NT2/D1 (cell line): ENCODE results near the gene TMEM94.
"Not testable (repeated sequence)": the region's sequence is repeated elsewhere in the genome, so short reads cannot be mapped to it uniquely, and the experiment has no call there.

Experiments
- DNase-seq: peaks from one replicate; pipeline ENCODE4 v3.0.0-alpha.2; 2011; ENCODE audit warnings: low read depth, low spot score
- H3K27me3 ChIP-seq: 2 replicates; pipeline ENCODE4 v1.6.0; 2011; ENCODE audit warnings: mild to moderate bottlenecking; ENCODE audit not compliant: insufficient read length, insufficient read depth
- H3K36me3 ChIP-seq: 2 replicates; pipeline ENCODE4 v1.6.1; 2011; ENCODE audit warnings: mild to moderate bottlenecking, low read length, mixed read lengths; ENCODE audit not compliant: insufficient read depth, insufficient read length
- H3K4me1 ChIP-seq: 2 replicates; pipeline ENCODE4 v1.5.1; 2011; ENCODE audit not compliant: insufficient read depth, insufficient read length
- H3K4me3 ChIP-seq: 2 replicates; pipeline ENCODE4 v1.5.1; 2011; ENCODE audit warnings: low read depth; ENCODE audit not compliant: insufficient read length
- H3K9ac ChIP-seq: 2 replicates; pipeline ENCODE4 v1.6.0; 2011; ENCODE audit warnings: low read depth; ENCODE audit not compliant: insufficient read length
- H3K9me3 ChIP-seq: 2 replicates; pipeline ENCODE4 v1.5.1; 2011; ENCODE audit warnings: mild to moderate bottlenecking, low read length; ENCODE audit not compliant: insufficient read depth
- SUZ12 ChIP-seq: IDR thresholded peaks from 2 replicates; pipeline ENCODE4 v1.6.1; 2011; ENCODE audit not compliant: insufficient read length, insufficient read depth; ENCODE audit errors: extremely low read depth
- YY1 ChIP-seq: IDR thresholded peaks from 2 replicates; pipeline ENCODE4 v1.6.1; 2011; ENCODE audit not compliant: insufficient read length, insufficient read depth
- ZNF274 ChIP-seq: IDR thresholded peaks from 2 replicates; pipeline ENCODE4 v1.6.1; 2011; ENCODE audit warnings: mild to moderate bottlenecking, low read depth, low read length

Gene TMEM94

GRCh38 chr17:75439287-75439686 is 17.1 kb upstream of the TMEM94 start:
- Histone ChIP-seq H3K4me3 (no peak overlapping the region), H3K36me3 (no peaks in the 10 kb centered on the region), H3K27me3 (no peaks in the 10 kb centered on the region), H3K9ac (no peak overlapping the region), H3K9me3 (no peaks in the 10 kb centered on the region), H3K4me1 (no peaks in the 10 kb centered on the region)
- DNase-seq: no peak
- TF ChIP-seq ZNF274 (no peak), SUZ12 (no peak), YY1 (no peak)

- H3K36me3 ChIP-seq: no peaks in the 10 kb centered on the region
- no peak for DNase-seq
- H3K4me3 ChIP-seq: no peak overlapping the region
- TF ChIP-seq ZNF274 (no peak), YY1 (no peak), SUZ12 (no peak)
- no peaks in the 10 kb centered on the region for H3K27me3 ChIP-seq
- no peaks in the 10 kb centered on the region for H3K9me3 ChIP-seq
- H3K9ac ChIP-seq: no peak overlapping the region
- no peaks in the 10 kb centered on the region for H3K4me1 ChIP-seq
These were observed 15.5 kb upstream of the TMEM94 start for GRCh38 chr17:75440738-75441448.

GRCh38 chr17:75442168-75443103 is 14.0 kb upstream of the TMEM94 start:
- no peaks in the 10 kb centered on the region for H3K9me3 ChIP-seq
- TF ChIP-seq SUZ12: no peak
- TF ChIP-seq YY1: no peak
- no peak for TF ChIP-seq ZNF274
- no peaks in the 10 kb centered on the region for H3K4me1 ChIP-seq
- no peak for DNase-seq
- no peak overlapping the region for H3K4me3 ChIP-seq
- H3K9ac ChIP-seq: no peak overlapping the region
- H3K36me3 ChIP-seq: no peaks in the 10 kb centered on the region
- no peaks in the 10 kb centered on the region for H3K27me3 ChIP-seq

- H3K27me3 ChIP-seq: no peaks in the 10 kb centered on the region
- DNase-seq: no peak
- no peak overlapping the region for H3K9ac ChIP-seq
- H3K9me3 ChIP-seq: no peaks in the 10 kb centered on the region
- no peaks in the 10 kb centered on the region for H3K4me1 ChIP-seq
- no peak for TF ChIP-seq ZNF274
- TF ChIP-seq YY1: no peak
- H3K4me3 ChIP-seq: no peak overlapping the region
- no peaks in the 10 kb centered on the region for H3K36me3 ChIP-seq
These were observed 11.1 kb upstream of the TMEM94 start for GRCh38 chr17:75445296-75445695.

GRCh38 chr17:75445896-75446295 is 10.5 kb upstream of the TMEM94 start:
- not testable (repeated sequence) for H3K9ac ChIP-seq, H3K4me3 ChIP-seq, H3K4me1 ChIP-seq, H3K9me3 ChIP-seq, H3K36me3 ChIP-seq, H3K27me3 ChIP-seq, DNase-seq

DNA sequence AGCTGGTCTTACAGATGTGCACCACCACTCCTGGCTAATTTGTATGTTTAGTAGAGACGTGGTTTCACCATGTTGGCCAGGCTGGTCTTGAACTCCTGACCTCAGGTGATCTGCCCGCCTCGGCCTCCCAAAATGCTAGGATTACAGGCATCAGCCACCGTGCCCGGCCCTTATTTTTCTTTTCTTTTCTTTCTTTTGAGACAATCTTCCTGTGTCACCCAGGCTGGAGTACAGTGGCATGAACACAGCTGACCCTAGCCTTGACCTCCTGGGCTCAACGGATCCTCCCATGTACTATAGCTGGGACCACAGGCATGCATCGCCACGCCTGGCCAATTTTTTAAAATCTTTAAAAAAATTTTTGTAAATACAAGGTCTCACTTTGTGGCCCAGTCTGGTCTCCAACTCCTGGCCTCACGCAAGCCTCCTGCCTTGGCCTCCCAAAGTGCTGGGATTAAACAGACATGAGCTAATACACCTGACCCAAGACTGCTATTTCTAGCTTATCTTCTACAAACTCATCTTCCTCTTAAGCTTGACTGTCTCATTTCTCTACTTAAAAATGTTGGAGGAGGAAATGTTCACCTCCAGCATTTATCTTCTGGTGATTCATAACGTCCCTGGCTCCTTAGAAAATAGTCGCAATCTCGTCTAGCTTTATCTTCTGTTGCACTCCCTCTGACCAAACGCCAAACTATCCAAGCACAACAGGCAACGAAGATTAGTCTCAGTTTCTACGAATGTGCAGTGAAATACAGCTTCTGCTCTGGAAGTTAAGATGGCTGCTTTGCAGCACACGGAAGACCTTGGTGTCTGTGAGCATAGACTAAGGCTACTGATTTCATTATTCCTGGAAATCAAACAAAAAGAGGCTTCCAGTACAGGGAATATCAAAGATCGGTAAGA is 8.2 kb upstream of the TMEM94 start:
- no peaks in the 10 kb centered on the region for H3K9me3 ChIP-seq
- no peaks in the 10 kb centered on the region for H3K4me1 ChIP-seq
- no peak overlapping the region for H3K9ac ChIP-seq
- H3K36me3 ChIP-seq: no peaks in the 10 kb centered on the region
- no peak for DNase-seq
- no peak overlapping the region for H3K4me3 ChIP-seq
- H3K27me3 ChIP-seq: no peaks in the 10 kb centered on the region
- TF ChIP-seq ZNF274 (no peak), SUZ12 (no peak), YY1 (no peak)

- DNase-seq: no peak
- TF ChIP-seq SUZ12: no peak
- TF ChIP-seq YY1: no peak
- no peak for TF ChIP-seq ZNF274
- H3K36me3 ChIP-seq: no peaks in the 10 kb centered on the region
These were observed 6.2 kb upstream of the TMEM94 start for GRCh38 chr17:75450270-75450669.

More at GRCh38 chr17:75450270-75450669, 6.2 kb upstream of the TMEM94 start:
- no peaks in the 10 kb centered on the region for H3K9me3 ChIP-seq
- H3K27me3 ChIP-seq: no peaks in the 10 kb centered on the region
- H3K4me3 ChIP-seq: no peak overlapping the region
- H3K9ac ChIP-seq: no peak overlapping the region
- H3K4me1 ChIP-seq: no peaks in the 10 kb centered on the region
